ENCODE measurements around the gene PLXNB3. TPM values are rescaled to one million over a fixed set of nuclear protein-coding genes. Genes with fewer than 3 reads are reported as not detected.

PLXNB3 gene
- total RNA-seq, 1 experiment from 2014 or later, result 2.5 TPM

- no peak for TF ChIP-seq ELF4 (CRISPR knock-in tag; IDR thresholded peaks at IDR 0.05; ENCODE audit: low read depth)
These were observed 6.8 kb downstream of the PLXNB3 start (continued) for GRCh38 chrX:153770601-153771414.

GRCh38 chrX:153771415-153772315 is 7.6 kb downstream of the PLXNB3 start:
- POLR2A ChIA-PET, result no interaction called here
- DNase-seq (ENCODE audit: low spot score), result no peak
- no peaks in the 10 kb centered on the region for H3K4me1 Mint-ChIP-seq

GRCh38 chrX:153772316-153773217 is 8.5 kb downstream of the PLXNB3 start:
- H3K27ac Mint-ChIP-seq, result no peak overlapping the region
- POLR2A ChIA-PET, result no interaction called here
- ATAC-seq, result no peak
- no peak overlapping the region for H3K4me3 Mint-ChIP-seq
- no peaks in the 10 kb centered on the region for H3K4me1 Mint-ChIP-seq
- CTCF ChIA-PET, result interaction anchor here (1.0 kb wide), 1 partner anchor 22 kb away, joined by 3 read pairs; the partner anchor contains the start of genes IDH3G and SSR4
- H3K9me3 Mint-ChIP-seq, result no peaks in the 10 kb centered on the region
- no peaks in the 10 kb centered on the region for H3K27me3 Mint-ChIP-seq (ENCODE audit: low read depth)
- TF ChIP-seq MAX (CRISPR knock-in tag; IDR thresholded peaks at IDR 0.05) (no peak), EMX1 (CRISPR knock-in tag; IDR thresholded peaks at IDR 0.05) (no peak), FOXP4 (CRISPR knock-in tag; IDR thresholded peaks at IDR 0.05) (no peak), TCF7 (CRISPR knock-in tag; IDR thresholded peaks at IDR 0.05; ENCODE audit: low read depth) (no peak), ATF1 (CRISPR knock-in tag; IDR thresholded peaks at IDR 0.05) (no peak), ESRRA (CRISPR knock-in tag; IDR thresholded peaks at IDR 0.05; ENCODE audit: borderline replicate concordance) (no peak), FOXK1 (CRISPR knock-in tag; IDR thresholded peaks at IDR 0.05) (no peak)
- H3K36me3 Mint-ChIP-seq, result no peaks in the 10 kb centered on the region
- no peak for DNase-seq (ENCODE audit: low spot score)

More at GRCh38 chrX:153771415-153772315, 7.6 kb downstream of the PLXNB3 start:
- Mint-ChIP-seq H3K9me3 (no peaks in the 10 kb centered on the region), H3K4me3 (no peak overlapping the region), H3K27me3 (ENCODE audit: low read depth) (no peaks in the 10 kb centered on the region), H3K36me3 (no peaks in the 10 kb centered on the region), H3K27ac (no peak overlapping the region)
- CTCF ChIA-PET, result interaction anchor here (1.0 kb wide), 1 partner anchor 23 kb away, joined by 3 read pairs; the partner anchor contains the start of genes IDH3G and SSR4
- TF ChIP-seq ESRRA (CRISPR knock-in tag; IDR thresholded peaks at IDR 0.05; ENCODE audit: borderline replicate concordance) (no peak), ZMAT4 (CRISPR knock-in tag; IDR thresholded peaks at IDR 0.05) (no peak), ZNF317 (CRISPR knock-in tag; IDR thresholded peaks at IDR 0.05; ENCODE audit: borderline replicate concordance, low read depth) (no peak)
- no peak for ATAC-seq

- CTCF ChIA-PET, result no interaction called here
- Mint-ChIP-seq H3K9me3 (no peaks in the 10 kb centered on the region), H3K4me3 (no peak overlapping the region), H3K36me3 (no peaks in the 10 kb centered on the region), H3K27ac (no peak overlapping the region), H3K4me1 (no peaks in the 10 kb centered on the region), H3K27me3 (ENCODE audit: low read depth) (no peaks in the 10 kb centered on the region)
- POLR2A ChIA-PET, result no interaction called here
- no peak for ATAC-seq
- DNase-seq (ENCODE audit: low spot score), result no peak
- TF ChIP-seq NR2C2 (CRISPR knock-in tag; IDR thresholded peaks at IDR 0.05) (no peak), MXD4 (CRISPR knock-in tag; IDR thresholded peaks at IDR 0.05; ENCODE audit: borderline replicate concordance) (no peak), PREB (CRISPR knock-in tag; IDR thresholded peaks at IDR 0.05; ENCODE audit: borderline replicate concordance) (no peak), ATF1 (CRISPR knock-in tag; IDR thresholded peaks at IDR 0.05) (no peak), SP1 (CRISPR knock-in tag; conservative IDR thresholded peaks at IDR 0.05) (no peak), ZBTB21 (CRISPR knock-in tag; IDR thresholded peaks at IDR 0.05; ENCODE audit: borderline replicate concordance) (no peak), FOXK1 (CRISPR knock-in tag; IDR thresholded peaks at IDR 0.05) (no peak), TEAD1 (CRISPR knock-in tag; IDR thresholded peaks at IDR 0.05) (no peak), ZNF416 (CRISPR knock-in tag; IDR thresholded peaks at IDR 0.05) (no peak), GTF2I (CRISPR knock-in tag; conservative IDR thresholded peaks at IDR 0.05) (no peak)
These were observed 9.2 kb downstream of the PLXNB3 start for GRCh38 chrX:153773218-153773611.

All from WTC11 (cell line).